GM19468 (cell line): Measurements from ENCODE around the gene C21orf91.
"Not testable (repeated sequence)": the region's sequence is repeated elsewhere in the genome, so short reads cannot be mapped to it uniquely, and the experiment has no call there.

ENCODE experiments used
- ATAC-seq: cut with Tn5 transposase; IDR thresholded peaks from one replicate; pipeline ENCODE4 v1.9.1; 2021; ENCODE audit warnings: mild to moderate bottlenecking, moderate library complexity, moderate number of reproducible peaks; ENCODE audit not compliant: unreplicated experiment; ENCODE audit errors: extremely low read depth

Gene C21orf91

DNA sequence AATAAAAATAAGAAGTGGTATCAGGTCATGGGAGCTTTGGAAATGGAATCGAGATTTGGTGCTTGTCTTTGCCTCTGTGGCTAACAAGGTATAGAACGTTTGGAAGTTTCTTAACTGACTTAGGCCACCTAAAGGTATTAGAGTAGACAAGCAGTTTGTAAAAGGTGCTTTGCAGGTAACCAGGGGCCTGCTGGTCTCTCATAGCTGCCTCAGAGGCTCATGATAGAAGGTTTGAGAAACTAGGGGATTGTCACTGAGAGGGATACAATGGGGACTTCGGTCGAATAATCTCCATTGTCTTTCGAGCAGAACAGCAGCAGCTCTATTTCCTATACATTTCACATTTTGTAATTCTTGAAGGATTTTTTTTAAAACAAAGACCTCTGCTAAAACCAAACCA lies 37.6 kb downstream of the C21orf91 start:
- ATAC-seq: no peak

DNA sequence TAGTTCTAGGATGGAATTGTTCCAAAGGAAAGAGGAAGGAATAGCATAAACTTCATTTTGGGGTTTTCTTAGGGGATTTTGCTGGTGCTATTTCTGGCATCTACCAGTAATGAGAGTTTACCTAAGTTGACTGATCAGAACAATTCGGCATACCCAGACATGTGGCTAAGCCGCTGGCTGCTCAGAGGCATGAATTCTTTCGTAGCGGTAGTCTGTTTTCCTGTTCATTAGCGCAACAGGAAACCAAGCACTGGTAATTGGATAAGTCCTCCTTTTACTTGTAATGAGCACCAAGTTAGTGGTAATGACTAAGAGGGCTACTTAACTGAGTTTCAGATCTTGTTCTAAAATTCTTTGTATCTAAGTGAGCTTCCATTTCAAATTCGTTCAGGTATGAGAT lies 38.6 kb downstream of the C21orf91 start:
- ATAC-seq: peak; percentile 9

DNA sequence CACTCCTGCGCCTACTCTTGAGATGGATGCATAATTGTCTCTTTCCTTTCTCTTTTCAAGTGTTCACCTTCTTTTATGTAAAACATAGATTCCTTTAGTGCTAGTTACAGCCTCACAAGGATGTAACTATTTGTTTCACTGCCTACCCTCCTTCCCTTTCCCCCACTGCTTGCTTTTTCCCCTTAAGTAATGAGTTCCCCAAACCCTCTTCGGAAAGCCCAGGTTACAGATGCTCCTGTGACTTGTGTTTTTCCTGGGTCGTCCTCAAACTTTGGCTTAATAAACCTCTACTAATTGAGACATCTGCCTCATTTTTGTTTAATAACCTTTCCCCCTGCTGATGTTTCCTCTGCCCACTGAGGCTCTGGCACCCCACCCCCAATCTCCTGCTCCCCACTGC lies 39.2 kb downstream of the C21orf91 start:
- ATAC-seq: no peak

DNA sequence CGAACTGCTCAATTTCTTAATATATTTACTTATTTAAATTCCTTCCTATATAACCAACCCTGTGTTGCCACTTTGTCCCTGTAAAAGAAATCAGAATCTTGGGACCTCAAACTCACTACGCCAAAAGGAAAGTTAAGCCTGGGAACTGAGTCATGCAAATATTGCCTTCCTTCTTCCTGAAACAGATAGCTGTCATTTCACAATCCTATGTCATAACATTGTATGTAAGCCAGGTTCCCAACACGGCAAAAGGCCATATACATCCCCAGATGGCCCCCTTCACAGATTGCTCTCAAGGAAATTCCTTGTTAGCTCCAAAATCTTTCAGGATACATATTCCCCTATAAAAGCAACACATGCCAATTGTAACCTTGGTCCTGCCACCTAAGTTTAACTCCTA lies 39.7 kb downstream of the C21orf91 start:
- no peak for ATAC-seq

DNA sequence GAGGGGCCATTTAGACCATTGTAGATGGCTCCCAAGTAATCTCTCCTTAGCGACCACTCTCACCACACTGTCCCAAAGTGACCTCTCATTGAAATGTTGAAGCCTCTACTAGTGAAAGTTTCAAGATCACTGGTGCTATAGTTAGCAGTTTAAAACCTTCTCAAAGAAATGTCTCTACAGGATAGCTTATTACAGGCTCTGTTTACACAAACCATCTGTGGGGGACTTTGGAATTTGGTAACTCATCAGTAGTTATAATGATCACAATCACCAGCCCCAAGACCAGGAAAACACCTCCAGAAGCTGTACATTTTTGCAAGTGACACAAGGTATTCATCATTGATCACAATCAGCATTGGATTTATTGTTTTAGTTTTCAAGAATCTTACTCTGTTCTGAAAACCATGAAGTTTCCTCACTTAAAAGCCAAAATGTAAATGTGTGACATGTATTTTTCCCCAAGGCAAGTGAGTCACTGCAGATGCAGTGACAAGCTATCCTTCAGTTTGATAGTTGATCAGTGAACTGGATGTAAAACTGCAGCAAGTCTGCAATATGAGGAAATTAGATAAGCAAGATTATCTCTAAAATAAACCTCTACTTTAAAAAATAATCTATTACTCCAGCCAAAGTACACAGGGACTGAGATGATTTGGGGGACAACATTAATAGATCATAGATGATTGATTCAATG lies 41.9 kb downstream of the C21orf91 start:
- ATAC-seq: no peak

DNA sequence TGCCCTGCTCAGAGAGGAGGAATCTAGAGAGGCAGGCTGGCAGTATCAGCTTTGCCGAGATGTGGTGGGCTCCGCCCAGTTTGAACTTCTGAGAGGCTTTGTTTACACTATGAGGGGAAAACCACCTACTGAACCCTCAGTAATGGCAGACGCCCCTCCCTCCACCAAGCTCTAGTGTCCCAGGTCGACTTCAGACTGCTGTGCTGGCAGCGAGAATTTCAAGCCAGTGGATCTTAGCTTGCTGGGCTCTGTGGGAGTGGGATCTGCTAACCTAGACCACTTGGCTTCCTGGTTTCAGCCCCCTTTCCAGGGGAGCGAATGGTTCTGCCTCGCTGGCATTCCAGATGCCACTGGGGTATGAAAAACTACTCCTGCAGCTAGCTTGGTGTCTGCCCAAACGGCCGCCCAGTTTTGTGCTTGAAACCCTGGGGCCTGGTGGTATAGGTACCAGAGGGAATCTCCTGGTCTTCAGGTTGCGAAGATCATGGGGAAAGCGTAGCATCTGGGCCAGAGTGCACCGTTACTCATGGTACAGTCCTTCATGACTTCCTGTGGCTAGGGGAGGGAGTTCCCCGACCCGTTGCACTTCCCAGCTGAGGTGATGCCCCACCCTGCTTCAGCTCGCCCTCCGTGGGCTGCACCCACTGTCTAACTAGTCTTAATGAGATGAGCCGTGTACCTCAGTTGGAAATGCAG lies 43.6 kb downstream of the C21orf91 start:
- peak; percentile 68 for ATAC-seq

DNA sequence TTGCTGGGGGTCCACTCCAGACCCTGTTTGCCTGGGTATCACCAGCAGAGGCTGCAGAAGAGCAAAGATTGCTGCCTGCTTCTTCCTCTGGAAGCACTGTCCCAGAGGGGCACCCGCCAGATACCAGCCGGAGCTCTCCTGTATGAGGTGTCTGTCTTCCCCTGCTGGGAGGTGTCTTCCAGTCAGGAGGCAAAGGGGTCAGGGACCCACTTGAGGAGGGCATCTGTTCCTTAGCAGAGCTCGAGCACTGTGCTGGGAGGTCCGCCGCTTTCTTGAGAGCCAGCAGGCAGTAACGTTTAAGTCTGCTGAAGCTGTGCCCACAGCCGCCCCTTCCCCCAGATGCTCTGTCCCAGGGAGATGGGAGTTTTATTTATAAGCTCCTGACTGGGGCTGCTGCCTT lies 44.1 kb downstream of the C21orf91 start:
- ATAC-seq: not testable (repeated sequence)

DNA sequence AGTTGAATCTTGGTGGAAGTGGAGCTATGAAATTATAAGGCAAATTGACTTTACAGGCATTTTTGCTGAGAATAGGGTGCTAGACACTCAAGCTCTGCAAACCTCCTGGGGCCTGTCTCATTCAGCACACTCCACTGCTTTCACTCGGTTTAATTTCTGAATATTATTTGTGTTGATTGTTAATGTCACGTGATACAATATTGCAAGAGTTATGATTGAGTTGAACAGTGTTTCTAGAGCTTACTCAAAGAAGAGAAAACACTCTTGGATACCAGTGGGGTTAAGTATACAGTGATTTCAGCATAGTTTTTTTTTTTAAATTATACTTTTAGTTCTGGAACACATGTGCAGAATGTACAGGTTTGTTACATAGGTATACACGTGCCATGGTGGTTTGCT lies 49.7 kb downstream of the C21orf91 start:
- ATAC-seq: no peak

DNA sequence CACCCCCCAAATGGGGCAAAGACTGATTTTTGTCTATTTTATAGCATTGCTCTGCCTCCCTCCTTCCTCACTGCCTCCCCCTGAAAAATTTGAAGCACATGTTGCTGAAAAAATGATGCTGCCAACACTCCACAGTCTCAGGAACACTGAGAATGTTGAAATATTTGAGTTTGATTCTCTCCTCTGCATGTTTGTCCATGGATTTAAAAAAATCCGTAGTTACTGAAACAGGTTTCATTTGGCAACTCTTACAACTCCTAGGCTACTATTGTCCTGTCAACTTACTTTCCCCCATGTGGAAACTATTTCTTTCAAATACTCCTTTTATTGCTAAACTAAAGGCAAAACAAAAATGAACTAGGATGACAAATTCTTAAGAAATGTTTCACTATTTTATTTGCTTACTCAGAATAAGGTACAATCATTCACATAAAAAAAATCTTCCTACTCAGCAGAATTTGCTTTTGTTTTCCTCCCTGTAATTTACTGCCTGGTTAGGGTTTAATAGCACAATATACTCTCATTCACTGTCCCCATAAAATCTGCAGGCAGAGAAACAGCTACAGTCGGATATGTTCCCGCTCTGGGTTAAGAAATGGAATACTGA lies 50.2 kb downstream of the C21orf91 start:
- no peak for ATAC-seq

DNA sequence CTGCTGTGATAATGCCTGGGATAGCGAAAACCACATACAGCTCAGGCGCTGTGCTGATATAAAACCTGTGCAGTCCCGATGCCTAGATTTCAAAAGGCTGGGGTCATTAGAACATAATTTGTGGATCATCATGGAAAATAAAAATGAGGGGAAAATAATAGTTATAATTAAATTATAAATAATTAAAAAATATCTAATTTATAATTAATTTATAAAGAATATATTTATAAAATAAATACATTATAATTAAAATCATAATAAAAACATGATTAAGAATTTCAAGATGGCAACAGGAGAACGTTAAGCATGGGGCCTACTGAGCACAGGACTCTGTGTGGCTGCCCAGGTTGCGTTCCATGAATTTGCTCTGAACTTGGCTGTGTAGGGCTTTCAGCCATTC lies 53.9 kb downstream of the C21orf91 start:
- no peak for ATAC-seq

DNA sequence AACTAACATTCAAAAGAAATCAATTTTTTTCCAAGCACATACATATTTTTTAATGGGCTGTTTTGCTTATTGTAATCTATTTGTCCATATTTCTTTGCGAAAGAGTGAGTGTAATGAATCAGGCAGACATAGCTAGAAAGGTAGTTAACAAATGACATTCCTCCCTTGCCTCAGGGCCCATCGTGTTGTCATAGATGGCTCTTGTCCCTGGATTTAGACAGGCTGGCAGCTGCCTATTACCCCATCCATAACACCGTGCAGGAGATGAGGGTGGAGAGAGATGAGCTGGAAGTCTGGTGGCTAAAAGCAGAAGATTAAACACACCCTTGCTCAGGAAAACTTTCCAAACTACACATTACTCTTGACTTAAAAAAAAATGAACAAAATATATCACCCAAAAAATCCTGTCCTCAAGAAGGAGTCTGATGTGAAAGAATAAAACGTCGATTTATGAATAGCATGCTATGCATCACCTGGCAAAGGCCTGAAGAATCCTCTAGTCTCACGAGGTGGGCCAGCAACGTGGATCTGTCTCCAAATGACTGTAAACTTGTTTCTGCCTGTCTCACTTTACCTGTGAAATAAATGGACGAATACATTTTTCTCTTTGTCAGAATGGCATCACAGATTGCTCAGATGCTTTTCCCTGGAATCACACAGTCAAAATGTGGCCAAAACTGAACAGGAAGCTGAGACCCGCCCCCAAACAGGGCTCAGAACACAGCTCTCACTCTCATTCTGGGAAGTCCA lies 55.7 kb downstream of the C21orf91 start:
- ATAC-seq: no peak

DNA sequence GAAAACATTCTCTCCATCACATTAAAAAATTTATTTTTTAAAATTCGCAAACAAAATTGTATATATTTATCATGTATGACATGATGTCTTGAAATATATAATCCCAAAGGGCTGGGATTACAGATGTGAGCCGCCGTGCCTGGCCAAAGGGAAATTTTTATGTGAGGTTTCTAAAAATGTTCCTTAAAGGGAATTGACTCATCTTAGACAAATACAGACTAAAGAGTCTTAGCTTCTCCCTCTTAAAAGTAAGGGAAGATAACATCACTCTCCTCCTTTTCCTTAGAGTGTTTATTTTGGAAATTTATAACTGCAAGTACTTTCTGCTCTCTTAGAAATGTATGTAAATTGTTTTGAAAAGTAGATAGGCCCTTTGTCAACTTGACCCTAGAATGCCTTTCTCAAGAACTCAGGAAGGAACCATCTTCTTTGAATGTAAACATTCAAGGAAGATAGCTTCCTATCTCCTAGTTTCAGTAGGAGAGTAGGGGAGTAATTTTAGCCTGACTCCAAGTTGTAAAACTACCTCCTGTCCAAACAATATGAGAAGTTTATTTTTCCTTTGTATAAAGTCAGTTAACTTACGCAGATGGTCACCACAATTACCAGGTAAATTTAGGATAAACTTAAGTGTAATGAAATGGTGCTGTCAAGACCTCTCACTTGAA lies 59.5 kb downstream of the C21orf91 start:
- no peak for ATAC-seq

DNA sequence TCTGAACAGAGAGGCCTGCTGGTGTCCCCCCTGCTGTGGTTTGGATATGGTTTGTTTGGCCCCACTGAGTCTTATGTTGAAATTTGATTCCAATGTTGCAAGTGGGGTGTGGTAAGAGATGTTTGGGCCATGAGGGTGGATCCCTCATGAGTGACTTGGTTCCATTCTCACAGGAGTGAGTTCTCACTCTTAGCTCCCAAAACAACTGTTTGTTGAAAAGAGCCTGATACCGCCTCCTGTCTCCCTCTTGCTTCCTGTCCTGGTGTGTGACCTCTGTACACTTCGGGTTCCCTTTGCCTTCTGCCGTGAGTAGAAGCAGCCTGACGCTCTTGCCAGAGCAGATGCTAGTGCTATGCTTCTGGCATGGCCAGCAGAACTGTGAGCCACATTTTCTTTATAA lies 60.5 kb downstream of the C21orf91 start:
- no peak for ATAC-seq

DNA sequence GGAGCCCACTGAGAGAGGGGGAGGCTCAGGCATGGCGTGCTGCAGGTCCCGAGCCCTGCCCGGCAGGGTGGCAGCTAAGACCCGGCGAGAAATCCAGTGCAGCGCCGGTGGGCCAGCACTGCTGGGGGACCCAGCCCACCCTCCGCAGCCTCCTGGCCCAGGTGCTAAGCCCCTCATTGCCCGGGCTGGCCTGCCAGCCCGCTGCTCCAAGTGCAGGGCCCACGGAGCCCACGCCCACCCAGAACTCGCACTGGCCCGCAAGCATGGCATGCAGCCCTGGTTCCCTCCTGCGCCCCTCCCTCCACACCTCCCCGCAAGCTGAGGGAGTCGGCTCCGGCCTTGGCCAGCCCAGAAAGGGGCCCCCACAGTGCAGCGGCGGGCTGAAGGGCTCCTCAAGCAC lies 61.5 kb downstream of the C21orf91 start:
- no peak for ATAC-seq

DNA sequence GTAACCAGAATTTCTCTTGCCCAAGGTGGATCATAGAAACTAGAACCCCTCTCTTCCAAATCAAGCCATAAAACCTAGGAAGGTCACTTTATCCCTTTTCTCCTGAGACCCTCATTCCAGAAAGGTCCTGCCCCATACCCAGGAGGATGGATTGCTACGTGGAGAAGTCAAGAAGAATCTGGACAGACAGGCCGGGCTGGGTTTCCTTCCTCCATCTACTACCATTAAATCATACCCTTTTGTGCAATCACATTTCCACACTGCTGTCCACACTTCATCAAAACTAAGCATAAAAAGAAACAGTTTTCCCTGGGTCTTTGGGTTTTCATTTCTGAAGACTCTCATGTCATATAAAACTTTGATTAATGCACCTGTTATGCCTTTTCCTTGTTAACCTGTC lies 65.4 kb downstream of the C21orf91 start:
- ATAC-seq: no peak

DNA sequence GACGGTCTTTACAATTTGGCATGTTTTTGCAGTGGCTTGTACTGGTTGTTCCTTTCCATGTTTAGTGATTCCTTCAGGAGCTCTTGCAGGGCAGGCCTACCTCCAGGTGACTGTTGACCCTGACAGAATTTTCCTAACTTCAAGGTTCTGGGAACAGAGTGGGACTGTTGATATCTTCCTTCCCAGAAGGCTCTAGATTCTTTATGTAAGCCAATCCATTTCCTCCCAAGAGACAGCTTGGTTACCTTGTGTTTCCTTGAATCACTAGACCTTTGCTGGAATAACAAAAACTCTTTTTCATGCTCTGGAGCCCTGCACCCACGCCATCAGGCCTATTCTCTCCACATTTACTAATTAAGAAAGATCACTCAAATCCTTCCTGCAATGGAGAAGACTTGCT lies 67.0 kb downstream of the C21orf91 start:
- no peak for ATAC-seq

DNA sequence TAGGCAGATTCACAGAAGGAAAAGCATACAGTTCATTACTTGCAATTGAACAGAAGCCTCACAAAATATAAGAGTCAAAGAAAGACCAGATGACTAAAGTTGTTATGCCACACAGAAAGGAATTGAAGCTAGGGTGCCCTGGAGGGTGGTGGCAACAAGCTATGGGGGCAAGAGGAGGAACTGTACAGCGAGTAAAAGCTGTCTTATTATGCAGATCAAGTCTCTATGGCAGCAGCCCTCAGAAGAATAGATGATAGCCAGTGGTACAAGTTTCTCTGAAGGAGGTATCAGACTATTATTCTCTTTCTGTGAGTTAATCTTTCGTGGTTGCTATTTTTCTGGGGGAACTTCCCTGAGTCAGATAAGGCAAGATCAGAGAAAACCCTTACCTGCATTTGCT lies 72.2 kb downstream of the C21orf91 start:
- ATAC-seq: no peak

DNA sequence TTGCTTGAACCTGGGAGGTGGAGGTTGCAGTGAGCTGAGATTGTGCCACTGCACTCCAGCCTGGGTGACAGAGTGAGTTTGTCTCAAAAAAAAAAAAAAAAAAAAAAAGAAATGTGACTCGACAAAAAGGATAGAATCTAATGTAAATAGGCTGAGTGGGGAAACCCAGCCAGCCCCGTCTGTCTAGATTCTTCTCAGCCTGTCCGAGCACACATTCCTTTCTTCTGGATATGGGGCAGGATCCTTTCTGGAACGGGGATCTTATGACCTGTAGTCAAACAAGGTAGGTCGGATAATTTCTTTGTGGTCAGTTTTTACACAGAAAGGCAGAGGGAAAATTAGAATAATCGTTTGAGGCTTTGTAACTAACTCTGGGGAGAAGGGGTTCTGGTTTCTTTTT lies 74.1 kb downstream of the C21orf91 start:
- no peak for ATAC-seq

DNA sequence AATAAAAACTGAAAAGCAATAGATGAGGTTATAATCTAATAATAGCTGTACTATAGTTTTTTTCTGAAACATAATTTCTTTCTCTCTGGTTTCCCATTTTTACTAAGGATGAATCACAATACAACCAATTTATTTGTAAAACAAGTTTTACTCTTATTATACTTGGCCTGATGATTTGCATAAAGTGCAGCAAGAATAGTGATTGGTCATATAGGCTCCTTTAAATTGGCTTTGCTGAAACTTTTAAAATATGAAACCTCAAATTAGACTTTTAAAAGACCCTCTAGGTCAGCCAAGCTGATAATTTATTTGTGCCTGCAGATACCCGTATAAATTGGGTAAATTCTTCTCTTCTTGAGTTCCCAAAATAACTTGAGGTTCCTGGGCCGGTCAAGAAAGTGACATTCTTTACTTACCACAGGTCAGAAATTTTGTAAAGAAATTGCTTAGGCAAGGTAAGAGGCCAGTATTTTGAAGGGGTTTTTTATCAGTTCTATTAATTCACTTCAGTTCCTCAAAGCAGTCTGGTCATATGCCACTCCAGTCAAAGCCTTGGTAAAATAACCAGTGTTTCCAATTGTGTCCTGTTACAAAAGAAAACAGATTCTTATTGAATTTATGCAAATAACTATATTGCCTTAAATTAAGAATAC lies 76.1 kb downstream of the C21orf91 start:
- ATAC-seq: no peak

DNA sequence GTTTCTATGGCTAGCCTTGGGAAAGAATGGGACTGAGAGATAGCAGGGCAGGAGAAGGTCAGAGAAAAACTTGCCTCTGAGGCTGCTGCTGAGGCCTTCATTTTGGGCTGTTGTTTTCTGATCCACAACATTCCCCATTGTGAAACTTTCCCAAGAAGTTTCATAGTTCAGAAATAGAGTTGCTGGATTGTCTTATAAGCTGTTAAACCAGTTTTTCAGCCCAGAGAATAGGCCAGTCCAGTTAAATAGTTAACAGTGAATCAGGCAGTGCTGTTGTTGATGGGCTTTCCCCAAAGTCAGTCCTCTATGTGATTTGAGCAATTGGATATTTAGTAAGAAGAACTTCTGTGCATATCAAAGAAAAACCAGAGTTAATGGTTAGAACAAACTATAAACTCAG lies 77.0 kb downstream of the C21orf91 start:
- no peak for ATAC-seq
